Activated CD8-positive, alpha-beta T cell treated with anti-CD3 and anti-CD28 coated beads for 36 hours (primary cell): Measurements from ENCODE around the gene ISCU. TPM values are rescaled to one million over a fixed set of nuclear protein-coding genes. Genes with fewer than 3 reads are reported as not detected.

Experiments
- ATAC-seq: fragments of 200-7000 bp; cut with Tn5 transposase; one replicate; pipeline ENCODE4 v1.10.0; 2021; ENCODE audit warnings: mild to moderate bottlenecking, moderate library complexity
- CTCF ChIA-PET: fragments of 350-600 bp; sonication (Branson Sonifier 250); formaldehyde crosslinking; loops from one replicate; lab custom pipeline; 2021; ENCODE audit warnings: antibody characterized with exemption; lab: Charles Lee
- POLR2A ChIA-PET: fragments of 350-600 bp; sonication (Branson Sonifier 250); formaldehyde crosslinking; loops from one replicate; lab custom pipeline; 2021; ENCODE audit warnings: antibody characterized with exemption; lab: Charles Lee
- DNase-seq: peaks from one replicate; pipeline ENCODE4 v3.0.0-alpha.2; 2020
- H3K27ac Mint-ChIP-seq: one replicate; pipeline ENCODE4 v1.8.0; 2021; ENCODE audit warnings: mild to moderate bottlenecking, mixed read lengths
- H3K27me3 Mint-ChIP-seq: one replicate; pipeline ENCODE4 v1.8.0; 2021; ENCODE audit warnings: mixed read lengths
- H3K36me3 Mint-ChIP-seq: one replicate; pipeline ENCODE4 v1.8.0; 2021; ENCODE audit warnings: low read depth, mixed read lengths
- H3K4me1 Mint-ChIP-seq: one replicate; pipeline ENCODE4 v1.8.0; 2021; ENCODE audit warnings: low read depth, mixed read lengths
- H3K4me3 Mint-ChIP-seq: one replicate; pipeline ENCODE4 v1.8.0; 2021; ENCODE audit warnings: mild to moderate bottlenecking, moderate library complexity, mixed read lengths
- H3K9me3 Mint-ChIP-seq: one replicate; pipeline ENCODE4 v1.8.0; 2021; ENCODE audit warnings: mixed read lengths
- intact Hi-C: fragments of 100-400 bp; cut with micrococcal nuclease; formaldehyde crosslinking; loops from one replicate; pipeline ENCODE4 v1.10.0; 2022
- total RNA-seq, 2 experiments: library from RNA; stranded (reverse); gene quantifications; one replicate each; pipeline ENCODE4 v1.2.3, GENCODE V29; 2021
- TF ChIP-seq, protein P1 (sequence below): fragments of 200-600 bp; IDR thresholded peaks from one replicate; pipeline ENCODE4 v1.8.0; 2022; ENCODE audit warnings: antibody characterized with exemption, mild to moderate bottlenecking

Gene ISCU
- total RNA-seq, 2 experiments from 2014 or later = 69.4 to 70.5 TPM

DNA sequence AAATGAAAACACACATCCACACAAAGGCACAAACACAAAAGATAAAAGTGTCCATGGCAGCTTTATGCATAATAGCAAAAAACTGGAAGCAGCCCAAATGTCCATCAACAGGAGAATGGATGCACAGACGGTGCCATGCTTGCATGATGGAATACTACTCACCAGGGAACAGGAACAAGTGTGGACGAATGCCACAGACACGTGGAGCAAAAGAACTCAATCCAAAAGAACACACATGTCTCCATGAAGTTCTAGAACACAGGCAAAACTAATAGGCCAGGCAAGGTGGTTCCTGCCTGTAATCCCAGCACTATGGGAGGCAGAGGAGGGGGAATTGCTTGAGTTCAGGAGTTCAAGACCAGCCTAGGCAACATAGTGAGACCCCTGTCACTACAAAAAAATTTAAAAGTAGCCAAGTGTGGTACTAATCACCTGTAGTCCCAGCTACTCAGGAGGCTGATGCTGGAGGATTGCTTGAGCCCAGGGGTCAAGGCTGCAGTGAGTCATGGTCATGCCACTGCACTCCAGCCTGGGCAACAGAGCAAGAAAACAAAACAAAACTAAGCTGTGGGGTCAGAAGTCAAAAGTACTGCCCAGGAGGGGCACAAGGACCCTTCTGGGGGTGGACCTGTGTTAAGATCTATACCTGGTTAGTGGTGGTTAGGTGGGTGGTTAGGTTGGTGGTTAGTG is 42.7 kb downstream of the ISCU start:
- H3K27ac Mint-ChIP-seq = peak overlapping the region; percentile 52
- peaks cover 1% of the 10 kb centered on the region for H3K27me3 Mint-ChIP-seq
- POLR2A ChIA-PET = interaction anchor here (0.9 kb wide), 1 partner anchor 13 kb away, joined by 4 read pairs; no protein-coding TSS in a partner anchor
- peak overlapping the region; percentile 45 for H3K4me3 Mint-ChIP-seq
- peaks cover 2% of the 10 kb centered on the region for H3K36me3 Mint-ChIP-seq
- H3K4me1 Mint-ChIP-seq = no peaks in the 10 kb centered on the region
- CTCF ChIA-PET = interaction anchor here (1.6 to 4.0 kb wide), 3 partner anchors 13 to 59 kb away, joined by 4 to 13 read pairs (median 13); no protein-coding TSS in a partner anchor
- peak; percentile 30 for ATAC-seq
- TF ChIP-seq, protein P1, sequence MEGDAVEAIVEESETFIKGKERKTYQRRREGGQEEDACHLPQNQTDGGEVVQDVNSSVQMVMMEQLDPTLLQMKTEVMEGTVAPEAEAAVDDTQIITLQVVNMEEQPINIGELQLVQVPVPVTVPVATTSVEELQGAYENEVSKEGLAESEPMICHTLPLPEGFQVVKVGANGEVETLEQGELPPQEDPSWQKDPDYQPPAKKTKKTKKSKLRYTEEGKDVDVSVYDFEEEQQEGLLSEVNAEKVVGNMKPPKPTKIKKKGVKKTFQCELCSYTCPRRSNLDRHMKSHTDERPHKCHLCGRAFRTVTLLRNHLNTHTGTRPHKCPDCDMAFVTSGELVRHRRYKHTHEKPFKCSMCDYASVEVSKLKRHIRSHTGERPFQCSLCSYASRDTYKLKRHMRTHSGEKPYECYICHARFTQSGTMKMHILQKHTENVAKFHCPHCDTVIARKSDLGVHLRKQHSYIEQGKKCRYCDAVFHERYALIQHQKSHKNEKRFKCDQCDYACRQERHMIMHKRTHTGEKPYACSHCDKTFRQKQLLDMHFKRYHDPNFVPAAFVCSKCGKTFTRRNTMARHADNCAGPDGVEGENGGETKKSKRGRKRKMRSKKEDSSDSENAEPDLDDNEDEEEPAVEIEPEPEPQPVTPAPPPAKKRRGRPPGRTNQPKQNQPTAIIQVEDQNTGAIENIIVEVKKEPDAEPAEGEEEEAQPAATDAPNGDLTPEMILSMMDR = no peak
- H3K9me3 Mint-ChIP-seq = no peaks in the 10 kb centered on the region
- intact Hi-C loops = no loop called here
- DNase-seq = no peak

DNA sequence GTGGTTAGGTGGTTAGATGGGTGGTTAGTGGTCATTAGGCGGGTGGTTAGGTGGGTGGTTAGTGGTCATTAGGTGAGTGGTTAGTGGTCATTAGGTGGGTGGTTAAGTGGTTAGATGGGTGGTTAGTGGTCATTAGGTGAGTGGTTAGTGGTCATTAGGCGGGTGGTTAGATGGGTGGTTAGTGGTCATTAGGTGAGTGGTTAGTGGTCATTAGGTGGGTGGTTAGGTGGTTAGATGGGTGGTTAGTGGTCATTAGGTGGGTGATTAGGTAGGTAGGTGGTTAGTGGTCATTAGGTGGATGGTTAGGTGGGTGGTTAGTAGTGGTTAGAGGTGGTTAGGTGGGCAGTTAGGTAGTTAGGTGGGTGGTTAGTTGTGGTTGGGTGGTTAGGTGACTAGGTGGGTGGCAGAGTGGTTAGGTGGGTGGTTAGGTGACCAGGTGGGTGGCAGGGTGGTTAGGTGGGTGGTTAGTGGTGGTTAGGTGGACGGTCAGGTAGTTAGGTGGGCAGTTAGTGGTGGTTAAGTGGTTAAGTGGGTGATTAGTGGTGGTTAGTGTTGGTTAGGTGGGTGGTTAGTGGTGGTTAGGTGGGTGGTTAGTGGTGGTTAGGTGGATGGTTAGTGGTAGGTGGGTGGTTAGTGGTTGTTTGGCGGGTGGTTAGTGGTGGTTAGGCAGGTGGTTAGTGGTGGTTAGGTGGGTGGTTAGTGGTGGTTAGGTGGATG is 43.5 kb downstream of the ISCU start:
- POLR2A ChIA-PET = interaction anchor here (0.6 kb wide), 1 partner anchor 78 kb away, joined by 3 read pairs; no protein-coding TSS in a partner anchor
- Mint-ChIP-seq H3K4me3 (peak overlapping the region; percentile 45), H3K27me3 (peaks cover 1% of the 10 kb centered on the region), H3K9me3 (no peaks in the 10 kb centered on the region), H3K36me3 (peaks cover 2% of the 10 kb centered on the region), H3K4me1 (no peaks in the 10 kb centered on the region), H3K27ac (peak overlapping the region; percentile 52)
- DNase-seq = no peak
- TF ChIP-seq, protein P1 = no peak
- CTCF ChIA-PET = interaction anchor here (4.0 kb wide), 1 partner anchor 12 kb away, joined by 13 read pairs; no protein-coding TSS in a partner anchor
- intact Hi-C loops = no loop called here
- ATAC-seq = peak; percentile 20

DNA sequence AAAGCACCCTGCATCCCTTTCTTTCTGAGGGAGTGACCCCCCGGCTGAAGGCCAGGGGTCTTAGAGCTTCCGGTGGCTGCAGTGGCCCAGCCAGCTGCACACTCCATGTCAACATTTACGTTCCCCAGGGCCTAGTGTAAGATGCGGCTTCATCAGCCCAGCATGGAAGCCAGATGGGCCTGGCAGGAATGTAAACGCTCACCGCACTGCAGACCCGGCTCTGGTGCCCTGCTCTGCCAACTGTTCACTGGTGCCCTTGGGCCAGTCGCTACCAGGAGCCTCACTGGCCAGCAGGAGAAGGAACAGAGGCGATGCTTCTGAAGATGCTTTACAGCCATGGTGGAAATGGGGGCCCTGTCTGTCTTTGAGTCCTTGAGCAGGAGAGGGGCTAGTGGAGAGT is 44.1 kb downstream of the ISCU start:
- Mint-ChIP-seq H3K27me3 (peaks cover 1% of the 10 kb centered on the region), H3K9me3 (no peaks in the 10 kb centered on the region), H3K4me3 (no peak overlapping the region), H3K36me3 (peaks cover 2% of the 10 kb centered on the region), H3K4me1 (peaks cover 1% of the 10 kb centered on the region), H3K27ac (no peak overlapping the region)
- TF ChIP-seq, protein P1 = no peak
- ChIA-PET CTCF (interaction anchor here (4.0 kb wide), 1 partner anchor 12 kb away, joined by 13 read pairs; no protein-coding TSS in a partner anchor), POLR2A (interaction anchor here (0.6 kb wide), 1 partner anchor 79 kb away, joined by 3 read pairs; no protein-coding TSS in a partner anchor)
- no peak for ATAC-seq
- intact Hi-C loops = no loop called here
- DNase-seq = no peak

DNA sequence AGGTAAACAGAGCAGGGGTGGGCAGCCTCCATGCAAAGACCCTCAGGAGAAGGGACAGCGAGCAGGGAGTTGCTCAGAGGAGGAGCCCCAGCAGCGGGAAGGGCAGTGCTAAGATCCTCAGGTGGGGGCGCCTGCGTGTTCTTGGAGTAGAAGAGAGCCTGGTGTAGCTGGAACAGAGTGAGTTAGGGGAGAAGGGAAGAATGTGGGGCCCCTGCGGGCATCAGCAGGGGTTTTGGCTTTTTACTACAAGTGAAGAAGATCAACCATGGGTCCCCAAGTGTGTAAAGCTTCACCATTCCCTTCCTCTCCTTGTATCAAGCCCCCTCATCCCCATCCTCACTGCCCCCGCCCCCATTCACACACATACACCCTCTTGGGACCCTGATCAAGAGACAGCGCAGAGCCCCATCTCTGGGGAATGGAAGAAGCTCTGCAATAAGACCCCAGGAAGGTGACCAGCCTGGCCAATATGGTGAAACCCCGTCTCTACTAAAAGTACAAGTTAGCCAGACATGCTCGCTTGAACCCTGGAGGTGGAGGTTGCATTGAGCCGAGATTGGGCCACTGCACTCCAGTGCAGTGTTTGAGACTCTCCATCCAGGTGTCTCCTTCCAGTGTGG is 45.7 kb downstream of the ISCU start:
- DNase-seq = no peak
- no peak for ATAC-seq
- no peaks in the 10 kb centered on the region for H3K9me3 Mint-ChIP-seq
- H3K36me3 Mint-ChIP-seq = peaks cover 2% of the 10 kb centered on the region
- no peak overlapping the region for H3K27ac Mint-ChIP-seq
- CTCF ChIA-PET = interaction anchor here (0.8 to 15.6 kb wide), 3 partner anchors 10 to 42 kb away, joined by 3 to 645 read pairs (median 13); partner anchors contain the start of genes ISCU and SART3
- H3K4me3 Mint-ChIP-seq = no peak overlapping the region
- TF ChIP-seq, protein P1 = no peak
- POLR2A ChIA-PET = interaction anchor here (0.6 to 0.8 kb wide), 2 partner anchors 62 to 490 kb away, joined by 3 to 4 read pairs; no protein-coding TSS in a partner anchor
- peaks cover 10% of the 10 kb centered on the region for H3K4me1 Mint-ChIP-seq
- peaks cover 1% of the 10 kb centered on the region for H3K27me3 Mint-ChIP-seq
- intact Hi-C loops = no loop called here
